ENCODE data around the gene SYNGR3.
"Not testable (repeated sequence)": the region's sequence is repeated elsewhere in the genome, so short reads cannot be mapped to it uniquely, and the experiment has no call there.

SYNGR3 gene

DNA sequence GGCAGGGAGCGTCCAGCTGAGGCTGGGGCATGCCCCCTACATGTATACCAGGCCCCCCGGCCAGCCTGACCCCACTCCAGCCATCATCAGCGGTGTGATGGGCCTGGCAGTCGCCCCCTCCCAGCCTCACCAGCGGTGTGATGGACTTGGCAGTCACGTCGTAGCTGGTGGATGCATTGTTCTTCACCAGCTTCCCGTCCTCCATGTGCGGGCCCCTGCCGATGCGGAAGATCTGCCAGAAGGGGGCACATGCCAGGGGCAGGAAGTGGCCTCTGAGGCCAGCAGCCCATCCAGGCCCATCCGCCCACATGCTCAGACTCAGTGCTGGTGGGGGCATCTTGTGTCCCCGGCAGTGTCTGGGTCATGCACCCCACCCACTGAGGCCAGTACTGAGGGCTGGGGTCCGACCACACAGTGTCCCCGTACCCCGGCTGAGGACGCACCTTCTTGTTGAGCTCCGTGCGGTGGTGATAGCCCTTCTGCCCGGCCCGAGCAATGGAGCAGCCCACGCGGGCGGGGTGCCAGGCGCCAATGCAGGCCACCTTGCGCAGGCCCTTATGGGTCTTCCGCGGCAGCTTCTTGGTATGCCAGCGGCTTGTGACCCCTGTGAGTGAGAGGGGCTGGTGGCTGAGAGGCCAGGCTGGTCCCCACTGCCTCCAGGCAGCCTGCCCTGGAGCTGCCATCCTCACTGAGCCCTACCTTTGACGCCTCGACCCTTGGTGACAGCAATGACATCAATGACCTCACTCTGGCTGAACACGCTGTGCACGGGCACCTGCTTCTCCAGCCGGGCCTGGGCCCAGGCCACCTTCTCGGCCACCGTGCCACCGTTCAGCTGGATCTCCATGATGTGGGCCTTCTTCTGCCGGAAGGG lies 43.0 kb upstream of the SYNGR3 start:
- Histone ChIP-seq H3K4me3 (ENCODE audit: low read length) (no peak overlapping the region), H3K9me3 (ENCODE audit: insufficient read depth, low read depth, low read length) (no peaks in the 10 kb centered on the region), H3K36me3 (ENCODE audit: insufficient read depth, low read length) (no peaks in the 10 kb centered on the region), H3K9ac (ENCODE audit: low read depth, low read length) (no peak overlapping the region), H3K27me3 (ENCODE audit: insufficient read depth, low read length) (peaks cover 5% of the 10 kb centered on the region; the same call in 1 of the 2 replicates), H3K4me1 (ENCODE audit: insufficient read depth, low read length) (0 out of 2 replicates have a peak, but pooled peaks cover 5% of the 10 kb centered on the region), H3K27ac (ENCODE audit: low read depth, low read length) (no peak overlapping the region)
- 92% methylated on average over 38 of the region's 38 CpGs for WGBS

DNA sequence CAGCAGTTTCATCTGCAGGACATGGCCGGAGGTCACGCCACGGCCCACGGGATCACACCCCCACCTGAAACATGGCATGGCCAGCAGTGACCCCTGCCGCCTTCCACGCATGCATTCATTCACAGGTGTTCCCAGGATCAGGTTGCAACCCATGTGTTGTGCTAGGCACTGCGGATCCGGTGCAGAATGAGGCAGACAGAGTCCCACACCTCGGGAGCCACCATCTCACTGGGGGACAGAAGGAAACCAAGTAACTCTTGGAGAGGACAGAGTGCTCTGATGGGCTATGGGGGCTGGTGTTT lies 42.5 kb upstream of the SYNGR3 start:
- Histone ChIP-seq H3K27ac (ENCODE audit: low read depth, low read length) (no peak overlapping the region), H3K4me1 (ENCODE audit: insufficient read depth, low read length) (no peaks in the 10 kb centered on the region), H3K27me3 (ENCODE audit: insufficient read depth, low read length) (peaks cover 2% of the 10 kb centered on the region; the same call in 1 of the 2 replicates), H3K9ac (ENCODE audit: low read depth, low read length) (no peak overlapping the region), H3K36me3 (ENCODE audit: insufficient read depth, low read length) (no peaks in the 10 kb centered on the region), H3K9me3 (ENCODE audit: insufficient read depth, low read depth, low read length) (no peaks in the 10 kb centered on the region), H3K4me3 (ENCODE audit: low read length) (no peak overlapping the region)
- 95% methylated on average over 9 of the region's 9 CpGs for WGBS

DNA sequence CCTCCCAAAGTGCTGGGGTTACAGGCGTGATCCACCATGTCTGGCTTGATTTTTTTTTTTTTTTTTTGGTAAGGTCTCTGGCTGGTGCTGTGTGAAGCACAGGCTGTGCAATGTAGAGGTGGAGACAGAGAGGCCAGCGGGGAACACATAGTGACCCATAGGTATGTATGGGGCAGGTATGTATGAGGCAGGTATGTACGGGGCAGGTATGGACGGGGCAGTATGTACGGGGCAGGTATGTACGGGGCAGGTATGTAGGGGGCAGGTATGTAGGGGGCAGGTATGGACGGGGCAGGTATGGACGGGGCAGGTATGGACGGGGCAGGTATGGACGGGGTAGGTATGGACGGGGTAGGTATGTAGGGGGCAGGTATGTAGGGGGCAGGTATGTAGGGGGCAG lies 40.3 kb upstream of the SYNGR3 start:
- 94% methylated on average over 10 of the region's 11 CpGs for WGBS
- Histone ChIP-seq H3K4me1 (ENCODE audit: insufficient read depth, low read length) (no peaks in the 10 kb centered on the region), H3K27me3 (ENCODE audit: insufficient read depth, low read length) (no peaks in the 10 kb centered on the region), H3K9ac (ENCODE audit: low read depth, low read length) (no peak overlapping the region), H3K27ac (ENCODE audit: low read depth, low read length) (no peak overlapping the region), H3K9me3 (ENCODE audit: insufficient read depth, low read depth, low read length) (no peaks in the 10 kb centered on the region), H3K36me3 (ENCODE audit: insufficient read depth, low read length) (no peaks in the 10 kb centered on the region), H3K4me3 (ENCODE audit: low read length) (no peak overlapping the region)

DNA sequence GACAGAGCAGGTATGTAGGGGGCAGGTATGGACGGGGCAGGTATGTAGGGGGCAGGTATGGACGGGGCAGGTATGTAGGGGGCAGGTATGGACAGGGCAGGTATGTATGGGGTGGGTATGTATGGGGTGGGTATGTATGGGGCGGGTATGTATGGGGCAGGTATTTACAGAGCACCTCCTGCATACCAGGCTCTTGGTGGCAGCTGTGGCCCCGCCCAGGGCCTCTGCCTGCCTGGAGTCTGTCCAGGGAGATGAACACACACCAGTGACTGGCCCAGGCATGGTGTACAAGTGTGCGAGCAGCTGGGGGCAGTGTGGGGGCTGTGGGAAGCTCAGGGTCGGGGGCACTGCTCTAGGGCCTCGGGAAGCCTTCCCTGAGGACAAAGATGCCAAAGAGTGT lies 39.7 kb upstream of the SYNGR3 start:
- 84% methylated on average over 7 of the region's 7 CpGs for WGBS

DNA sequence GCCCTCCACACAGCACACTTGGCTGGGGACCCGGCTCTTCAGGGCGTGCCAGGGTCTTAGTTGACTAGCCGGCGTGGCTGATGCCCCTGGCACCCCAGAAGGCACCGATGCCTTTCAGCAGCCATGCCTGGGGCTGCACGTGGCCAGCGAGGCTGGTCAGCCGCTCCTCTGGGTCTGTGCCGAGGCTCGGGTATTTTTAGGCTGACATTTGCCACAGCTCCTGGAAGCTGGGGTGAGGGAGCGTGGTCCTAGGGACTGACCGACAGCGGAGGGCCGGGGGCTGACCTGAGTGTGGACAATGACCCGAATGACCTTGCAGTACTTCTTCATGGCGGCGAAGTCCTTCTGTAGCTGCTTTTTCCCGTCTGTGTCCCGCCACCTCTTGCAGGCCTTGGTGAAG lies 39.2 kb upstream of the SYNGR3 start:
- WGBS = 93% methylated on average over 19 of the region's 19 CpGs
- Histone ChIP-seq H3K27ac (ENCODE audit: low read depth, low read length) (no peak overlapping the region), H3K4me3 (ENCODE audit: low read length) (no peak overlapping the region), H3K9me3 (ENCODE audit: insufficient read depth, low read depth, low read length) (no peaks in the 10 kb centered on the region), H3K9ac (ENCODE audit: low read depth, low read length) (no peak overlapping the region), H3K27me3 (ENCODE audit: insufficient read depth, low read length) (no peaks in the 10 kb centered on the region), H3K4me1 (ENCODE audit: insufficient read depth, low read length) (no peaks in the 10 kb centered on the region), H3K36me3 (ENCODE audit: insufficient read depth, low read length) (no peaks in the 10 kb centered on the region)

More for the DNA sequence above, 39.7 kb upstream of the SYNGR3 start:
- no peaks in the 10 kb centered on the region for H3K27me3 ChIP-seq (ENCODE audit: insufficient read depth, low read length)
- no peaks in the 10 kb centered on the region for H3K4me1 ChIP-seq (ENCODE audit: insufficient read depth, low read length)
- no peak overlapping the region for H3K27ac ChIP-seq (ENCODE audit: low read depth, low read length)
- H3K4me3 ChIP-seq (ENCODE audit: low read length) = no peak overlapping the region
- no peak overlapping the region for H3K9ac ChIP-seq (ENCODE audit: low read depth, low read length)
- H3K36me3 ChIP-seq (ENCODE audit: insufficient read depth, low read length) = no peaks in the 10 kb centered on the region
- no peaks in the 10 kb centered on the region for H3K9me3 ChIP-seq (ENCODE audit: insufficient read depth, low read depth, low read length)

DNA sequence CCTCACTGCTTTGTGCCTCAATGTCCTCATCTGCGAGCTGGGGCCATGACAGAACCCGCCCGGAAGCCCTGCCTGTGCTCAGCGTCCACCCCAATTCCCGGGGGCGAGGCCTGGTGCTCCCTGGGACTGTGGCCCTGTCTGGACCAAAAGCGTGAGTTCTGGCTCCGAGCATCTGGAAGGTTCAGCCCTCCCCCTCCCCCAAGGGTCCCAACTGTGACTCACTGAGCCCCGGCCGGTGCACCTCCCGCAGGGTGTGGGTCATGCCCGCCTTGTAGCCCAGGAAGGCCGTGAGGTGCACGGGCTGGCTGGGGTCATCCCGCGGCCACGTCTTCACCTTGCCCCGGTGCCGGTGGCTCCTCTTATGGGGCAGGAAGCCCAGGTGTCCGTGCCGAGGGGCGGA lies 36.0 kb upstream of the SYNGR3 start:
- Histone ChIP-seq H3K36me3 (ENCODE audit: insufficient read depth, low read length) (no peaks in the 10 kb centered on the region), H3K4me3 (ENCODE audit: low read length) (no peak overlapping the region), H3K27ac (ENCODE audit: low read depth, low read length) (no peak overlapping the region), H3K27me3 (ENCODE audit: insufficient read depth, low read length) (no peaks in the 10 kb centered on the region), H3K4me1 (ENCODE audit: insufficient read depth, low read length) (no peaks in the 10 kb centered on the region; the same call in 1 of the 2 replicates), H3K9me3 (ENCODE audit: insufficient read depth, low read depth, low read length) (no peaks in the 10 kb centered on the region), H3K9ac (ENCODE audit: low read depth, low read length) (no peak overlapping the region)
- WGBS = 94% methylated on average over 22 of the region's 22 CpGs

DNA sequence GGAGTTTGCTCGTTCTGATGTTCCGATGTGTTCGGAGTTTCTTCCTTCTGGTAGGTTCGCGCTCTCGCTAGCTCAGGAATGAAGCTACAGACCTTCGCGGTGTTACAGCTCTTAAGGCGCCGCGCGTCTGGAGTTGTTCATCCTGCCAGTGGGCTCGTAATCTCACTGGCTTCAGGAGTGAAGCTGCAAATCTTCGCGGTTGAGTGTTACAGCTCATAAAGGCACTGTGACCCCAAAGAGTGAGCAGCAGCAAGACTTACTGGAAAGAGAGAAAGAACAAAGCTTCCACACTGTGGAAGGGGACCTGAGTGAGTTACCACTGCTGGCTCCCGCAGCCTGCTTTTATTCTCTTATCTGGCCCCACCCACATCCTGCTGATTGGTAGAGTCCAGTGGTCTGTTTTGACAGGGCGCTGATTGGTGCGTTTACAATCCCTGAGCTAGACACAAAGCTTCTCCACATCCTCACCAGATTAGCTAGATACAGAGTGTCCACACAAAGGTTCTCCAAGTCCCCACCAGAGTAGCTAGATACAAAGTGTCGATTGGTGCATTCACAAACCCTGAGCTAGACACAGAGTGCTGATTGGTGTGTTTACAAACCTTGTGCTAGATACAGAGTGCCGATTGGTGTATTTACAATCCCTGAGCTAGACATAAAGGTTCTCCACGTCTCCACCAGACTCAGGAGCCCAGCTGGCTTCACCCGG lies 32.2 kb upstream of the SYNGR3 start:
- not testable (repeated sequence) for H3K27me3 ChIP-seq (ENCODE audit: insufficient read depth, low read length); H3K9ac ChIP-seq (ENCODE audit: low read depth, low read length); H3K4me1 ChIP-seq (ENCODE audit: insufficient read depth, low read length); H3K4me3 ChIP-seq (ENCODE audit: low read length); H3K27ac ChIP-seq (ENCODE audit: low read depth, low read length); H3K9me3 ChIP-seq (ENCODE audit: insufficient read depth, low read depth, low read length)
- 94% methylated on average over 19 of the region's 22 CpGs for WGBS
- peaks cover 17% of the 10 kb centered on the region for H3K36me3 ChIP-seq (ENCODE audit: insufficient read depth, low read length)

DNA sequence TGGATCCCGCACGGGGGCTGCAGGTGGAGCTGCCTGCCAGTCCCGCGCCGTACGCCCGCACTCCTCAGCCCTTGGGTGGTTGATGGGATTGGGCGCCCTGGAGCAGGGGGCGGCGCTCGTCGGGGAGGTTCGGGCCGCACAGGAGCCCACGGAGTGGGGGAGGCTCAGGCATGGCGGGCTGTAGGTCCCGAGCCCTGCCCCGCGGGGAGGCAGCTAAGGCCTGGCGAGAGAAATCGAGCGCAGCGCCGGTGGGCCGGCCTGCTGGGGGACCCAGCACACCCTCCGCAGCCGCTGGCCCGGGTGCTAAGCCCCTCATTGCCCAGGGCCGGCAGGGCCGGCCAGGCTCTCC lies 31.7 kb upstream of the SYNGR3 start:
- not testable (repeated sequence) for H3K27me3 ChIP-seq (ENCODE audit: insufficient read depth, low read length); H3K27ac ChIP-seq (ENCODE audit: low read depth, low read length); H3K4me3 ChIP-seq (ENCODE audit: low read length); H3K9ac ChIP-seq (ENCODE audit: low read depth, low read length); H3K9me3 ChIP-seq (ENCODE audit: insufficient read depth, low read depth, low read length); H3K4me1 ChIP-seq (ENCODE audit: insufficient read depth, low read length)
- 96% methylated on average over 30 of the region's 30 CpGs for WGBS
- peaks cover 22% of the 10 kb centered on the region for H3K36me3 ChIP-seq (ENCODE audit: insufficient read depth, low read length)

DNA sequence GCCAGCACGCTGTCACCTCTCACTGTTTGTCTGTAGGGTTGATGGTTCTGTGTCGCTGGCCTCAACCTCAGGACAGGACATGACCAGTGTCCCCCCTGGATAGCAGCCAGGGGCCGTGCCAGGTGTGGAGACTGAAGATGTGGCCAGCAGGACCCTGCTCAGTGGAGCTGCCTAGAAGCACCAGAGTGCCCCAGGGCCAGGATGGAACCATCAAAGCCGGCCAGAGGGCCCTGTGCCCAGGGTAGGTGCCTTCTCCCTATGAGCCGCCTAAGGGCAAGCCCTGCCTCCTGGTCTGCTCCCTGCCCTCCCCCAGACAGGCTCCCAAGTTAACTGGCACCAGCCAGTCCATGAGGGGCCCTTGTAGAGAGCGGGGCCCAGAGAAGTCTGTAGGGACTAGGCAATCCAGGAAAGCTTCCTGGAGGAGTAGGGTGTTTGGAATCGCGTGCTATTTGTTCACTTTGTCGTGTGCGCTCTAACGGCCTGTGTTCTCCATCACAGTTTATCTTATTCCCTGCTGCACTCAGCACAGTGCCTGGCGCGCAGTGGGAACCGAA lies 31.0 kb upstream of the SYNGR3 start:
- no peak overlapping the region for H3K27ac ChIP-seq (ENCODE audit: low read depth, low read length)
- H3K36me3 ChIP-seq (ENCODE audit: insufficient read depth, low read length) = peaks cover 29% of the 10 kb centered on the region
- no peaks in the 10 kb centered on the region for H3K27me3 ChIP-seq (ENCODE audit: insufficient read depth, low read length)
- 53% methylated on average over 14 of the region's 14 CpGs for WGBS
- no peak overlapping the region for H3K9ac ChIP-seq (ENCODE audit: low read depth, low read length)
- peaks cover 4% of the 10 kb centered on the region for H3K4me1 ChIP-seq (ENCODE audit: insufficient read depth, low read length)
- peak overlapping the region; percentile 96 for H3K4me3 ChIP-seq (ENCODE audit: low read length)
- H3K9me3 ChIP-seq (ENCODE audit: insufficient read depth, low read depth, low read length) = no peaks in the 10 kb centered on the region

DNA sequence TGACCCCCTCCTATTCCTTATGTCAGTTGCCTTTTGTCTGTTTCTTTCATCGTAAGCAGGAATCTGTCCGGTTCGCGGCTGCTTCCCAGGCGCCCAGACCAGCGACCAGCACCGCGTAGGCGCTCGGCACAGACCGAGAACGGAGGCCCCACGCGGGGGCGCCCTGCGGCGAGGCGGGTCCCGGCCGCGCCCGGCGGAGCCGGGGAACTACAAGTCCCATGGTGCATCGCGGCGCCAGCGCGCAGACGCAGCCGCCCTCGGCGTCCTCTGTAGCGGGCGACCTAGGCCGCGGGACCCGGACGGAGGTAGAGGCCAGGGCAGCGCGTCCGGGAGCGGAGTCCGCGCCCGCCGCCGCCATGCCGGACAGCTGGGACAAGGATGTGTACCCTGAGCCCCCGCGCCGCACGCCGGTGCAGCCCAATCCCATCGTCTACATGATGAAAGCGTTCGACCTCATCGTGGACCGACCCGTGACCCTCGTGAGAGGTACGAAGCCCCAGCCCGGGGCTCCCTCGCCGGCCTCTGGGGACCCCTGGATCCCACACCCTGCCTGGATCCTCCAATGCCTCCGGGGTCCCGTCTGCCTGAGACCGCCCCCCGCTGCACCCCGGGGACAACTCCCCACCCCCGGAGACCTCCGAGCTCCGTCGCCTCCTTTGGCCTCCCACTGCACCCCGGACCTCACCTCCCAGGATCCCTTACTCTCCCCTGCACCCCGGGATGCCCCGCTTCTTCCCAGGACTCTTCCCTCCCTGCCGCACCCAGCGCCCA lies 30.3 kb upstream of the SYNGR3 start, which contains the start of gene NDUFB10:
Gene NDUFB10, plus strand, starts transcription at position 270 of the 771 bp plus-strand sequence. Its CDS starts 87 bp downstream, at position 357.
- no peaks in the 10 kb centered on the region for H3K27me3 ChIP-seq (ENCODE audit: insufficient read depth, low read length)
- under 1% methylated on average over 79 of the region's 79 CpGs for WGBS
- peaks cover 33% of the 10 kb centered on the region for H3K36me3 ChIP-seq (ENCODE audit: insufficient read depth, low read length)
- peak within 1 kb of the TSS; percentile 75 for H3K27ac ChIP-seq (ENCODE audit: low read depth, low read length)
- H3K4me3 ChIP-seq (ENCODE audit: low read length) = peak within 1 kb of the TSS; percentile 96
- peaks cover 4% of the 10 kb centered on the region for H3K4me1 ChIP-seq (ENCODE audit: insufficient read depth, low read length)
- H3K9me3 ChIP-seq (ENCODE audit: insufficient read depth, low read depth, low read length) = no peaks in the 10 kb centered on the region
- peak within 1 kb of the TSS; percentile 96 for H3K9ac ChIP-seq (ENCODE audit: low read depth, low read length)

Data from HUES64 (cell line).